Stimulated activated effector memory CD8-positive, alpha-beta T cell treated with anti-CD3 and anti-CD28 coated beads, Interleukin-12 subunit alpha, Interleukin-12 subunit beta, amount 100 ng/mL, for 72 hours (primary cell): ENCODE results near the gene PEX14.
A peak's percentile ranks its signal among the peaks of the same experiment; 100 is the strongest.

ENCODE experiments used
- ATAC-seq: fragments of 150-1000 bp; cut with Tn5 transposase; 2 replicates; pipeline ENCODE4 v1.10.0; 2021
- DNase-seq, 2 donors: peaks; one replicate each; pipeline ENCODE4 v3.0.0; 2021 to 2022; ENCODE audit warnings: low spot score in 2 of 2
- H3K27ac Mint-ChIP-seq: one replicate; pipeline ENCODE4 v1.8.0; 2022; ENCODE audit warnings: mild to moderate bottlenecking, mixed read lengths
- H3K36me3 Mint-ChIP-seq: one replicate; pipeline ENCODE4 v1.8.0; 2022; ENCODE audit warnings: mild to moderate bottlenecking, mixed read lengths
- H3K4me1 Mint-ChIP-seq: one replicate; pipeline ENCODE4 v1.8.0; 2022; ENCODE audit warnings: mixed read lengths
- H3K4me3 Mint-ChIP-seq: one replicate; pipeline ENCODE4 v1.8.0; 2022; ENCODE audit warnings: mild to moderate bottlenecking, mixed read lengths
- H3K9me3 Mint-ChIP-seq: one replicate; pipeline ENCODE4 v1.8.0; 2022; ENCODE audit warnings: mixed read lengths

PEX14 gene

GRCh38 chr1:10644307-10645128 is 169.8 kb downstream of the PEX14 start:
- DNase-seq (no peak), ATAC-seq (peak; percentile 49)
- Mint-ChIP-seq H3K27ac (no peak overlapping the region), H3K4me3 (no peak overlapping the region), H3K9me3 (no peaks in the 10 kb centered on the region), H3K4me1 (no peaks in the 10 kb centered on the region), H3K36me3 (no peaks in the 10 kb centered on the region)

DNA sequence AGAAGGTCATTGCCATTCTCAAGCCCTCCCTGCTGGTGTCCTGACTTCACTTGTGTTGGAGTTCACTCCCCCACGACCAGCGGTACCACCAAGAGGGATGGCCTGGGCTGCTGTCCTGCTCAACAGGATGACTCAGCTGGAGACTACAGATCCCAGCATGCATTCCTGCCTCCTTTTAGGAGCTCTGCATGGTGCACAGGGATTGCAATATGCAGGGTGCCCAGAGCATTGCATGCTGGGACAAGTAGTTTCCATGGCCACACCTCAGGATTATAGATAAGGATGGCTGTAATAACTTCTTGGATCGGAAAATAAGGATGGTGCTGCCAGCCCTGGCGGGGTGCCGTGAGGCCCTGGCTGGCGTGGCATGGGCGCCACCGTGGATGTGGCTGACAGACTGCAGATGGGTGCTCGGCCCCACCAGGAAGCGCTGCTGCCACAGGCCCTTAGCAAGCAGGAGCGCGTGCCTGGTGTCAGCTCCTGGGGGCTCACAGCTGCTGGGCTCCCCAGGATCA is 171.7 kb downstream of the PEX14 start:
- DNase-seq (no peak), ATAC-seq (no peak)
- Mint-ChIP-seq H3K36me3 (no peaks in the 10 kb centered on the region), H3K4me3 (no peak overlapping the region), H3K9me3 (no peaks in the 10 kb centered on the region), H3K4me1 (no peaks in the 10 kb centered on the region), H3K27ac (no peak overlapping the region)

- no peaks in the 10 kb centered on the region for H3K9me3 Mint-ChIP-seq
- DNase-seq (no peak), ATAC-seq (no peak)
- H3K4me3 Mint-ChIP-seq: no peak overlapping the region
- H3K36me3 Mint-ChIP-seq: no peaks in the 10 kb centered on the region
- no peaks in the 10 kb centered on the region for H3K4me1 Mint-ChIP-seq
- no peak overlapping the region for H3K27ac Mint-ChIP-seq
Measured at GRCh38 chr1:10647414-10648170, 172.8 kb downstream of the PEX14 start.

DNA sequence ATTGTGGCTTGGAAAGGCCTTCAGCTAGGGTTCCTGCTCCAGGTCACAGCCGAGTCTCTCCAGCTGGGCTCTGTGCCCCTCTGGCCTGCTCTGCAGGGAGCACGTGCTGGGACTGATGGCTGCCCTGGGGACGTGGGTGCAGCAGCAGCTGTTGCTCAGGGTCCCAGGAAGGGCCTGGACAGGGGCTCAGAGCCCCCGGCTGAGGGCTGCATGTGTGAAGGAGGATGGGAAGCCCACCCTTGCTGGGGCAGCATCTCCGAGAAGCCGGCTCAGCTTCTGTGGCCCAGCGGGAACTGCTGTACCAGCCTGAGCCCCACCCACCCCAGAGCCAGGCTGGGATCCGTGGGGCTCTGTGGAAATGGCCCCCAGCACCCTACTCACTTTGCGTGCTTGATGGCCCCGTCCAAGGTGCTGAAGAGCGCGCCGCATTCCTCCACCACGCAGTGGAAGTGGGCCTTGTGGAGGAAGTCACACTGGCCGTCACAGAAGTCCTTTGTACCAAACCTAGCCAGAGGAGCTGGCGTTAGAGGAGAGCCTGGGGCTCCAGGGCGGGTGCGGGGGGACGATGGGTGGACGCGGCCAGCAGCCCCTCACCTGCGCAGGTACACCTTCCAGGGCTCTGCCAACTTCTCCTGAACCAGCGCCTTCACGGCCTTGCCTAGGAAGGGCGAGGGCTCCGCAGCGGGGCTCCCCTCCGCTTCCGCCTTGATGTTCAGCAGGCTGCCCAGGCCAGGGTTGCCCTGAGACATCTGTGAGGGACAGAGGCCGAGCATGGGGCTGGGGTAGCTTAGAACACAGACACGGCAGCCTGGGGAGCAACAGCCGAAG is 174.2 kb downstream of the PEX14 start:
- no peak for DNase-seq
- no peaks in the 10 kb centered on the region for H3K4me1 Mint-ChIP-seq
- no peak for ATAC-seq

GRCh38 chr1:10649517-10650201 is 174.9 kb downstream of the PEX14 start:
- no peaks in the 10 kb centered on the region for H3K4me1 Mint-ChIP-seq
- no peak overlapping the region for H3K4me3 Mint-ChIP-seq
- H3K27ac Mint-ChIP-seq: no peak overlapping the region
- H3K36me3 Mint-ChIP-seq: peaks cover 7% of the 10 kb centered on the region
- DNase-seq (no peak), ATAC-seq (no peak)
- no peaks in the 10 kb centered on the region for H3K9me3 Mint-ChIP-seq

More for the DNA sequence above, 174.2 kb downstream of the PEX14 start:
- Mint-ChIP-seq H3K36me3 (peaks cover 7% of the 10 kb centered on the region), H3K4me3 (no peak overlapping the region), H3K27ac (no peak overlapping the region), H3K9me3 (no peaks in the 10 kb centered on the region)

DNA sequence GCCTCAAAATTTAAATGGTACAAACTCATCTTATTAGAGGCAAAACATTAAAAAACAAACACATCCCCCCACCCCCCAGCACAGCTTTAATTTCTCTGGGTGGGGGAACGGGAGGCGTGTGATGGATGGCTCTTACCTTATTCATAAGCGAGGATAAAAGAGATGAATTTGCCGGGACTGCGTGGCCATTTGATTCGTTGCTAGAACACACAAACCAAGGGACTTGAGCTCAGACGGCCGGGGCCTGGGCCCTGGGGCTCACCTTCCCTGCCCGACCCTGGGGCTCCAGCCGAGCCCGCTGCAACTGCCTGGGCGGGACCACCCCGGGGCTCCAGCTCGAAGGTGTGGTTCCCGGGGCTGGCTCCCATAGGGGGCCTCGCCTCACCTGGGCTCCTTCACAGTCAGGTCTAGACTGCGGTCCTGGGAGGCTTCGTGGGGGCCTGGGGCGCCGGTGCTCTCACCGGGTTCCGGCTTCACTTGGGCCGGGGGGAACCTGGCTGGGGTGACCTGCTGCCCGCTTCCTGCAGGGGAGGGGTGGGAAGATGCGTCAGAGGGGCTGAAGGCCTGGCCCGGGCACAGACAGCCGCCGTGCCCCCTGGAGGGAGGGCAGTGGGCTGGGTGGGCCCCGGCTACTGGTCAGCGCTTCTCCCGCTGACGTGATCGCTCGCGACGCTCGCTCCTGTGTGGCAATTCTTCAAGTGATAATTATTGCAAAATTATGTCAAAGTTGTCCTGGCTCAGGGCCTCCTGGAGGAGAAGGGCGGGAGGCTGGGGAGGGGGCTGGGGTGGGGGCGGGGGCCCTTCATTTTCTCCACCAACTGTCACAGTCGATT is 176.0 kb downstream of the PEX14 start:
- H3K27ac Mint-ChIP-seq: no peak overlapping the region
- H3K9me3 Mint-ChIP-seq: no peaks in the 10 kb centered on the region
- peaks cover 7% of the 10 kb centered on the region for H3K36me3 Mint-ChIP-seq
- no peak overlapping the region for H3K4me3 Mint-ChIP-seq
- no peaks in the 10 kb centered on the region for H3K4me1 Mint-ChIP-seq
- no peak for ATAC-seq
- no peak for DNase-seq

- ATAC-seq (no peak), DNase-seq (no peak)
- no peak overlapping the region for H3K4me3 Mint-ChIP-seq
- no peaks in the 10 kb centered on the region for H3K4me1 Mint-ChIP-seq
- H3K9me3 Mint-ChIP-seq: no peaks in the 10 kb centered on the region
- peaks cover 7% of the 10 kb centered on the region for H3K36me3 Mint-ChIP-seq
- H3K27ac Mint-ChIP-seq: no peak overlapping the region
Measured at GRCh38 chr1:10651389-10651766, 176.6 kb downstream of the PEX14 start.

DNA sequence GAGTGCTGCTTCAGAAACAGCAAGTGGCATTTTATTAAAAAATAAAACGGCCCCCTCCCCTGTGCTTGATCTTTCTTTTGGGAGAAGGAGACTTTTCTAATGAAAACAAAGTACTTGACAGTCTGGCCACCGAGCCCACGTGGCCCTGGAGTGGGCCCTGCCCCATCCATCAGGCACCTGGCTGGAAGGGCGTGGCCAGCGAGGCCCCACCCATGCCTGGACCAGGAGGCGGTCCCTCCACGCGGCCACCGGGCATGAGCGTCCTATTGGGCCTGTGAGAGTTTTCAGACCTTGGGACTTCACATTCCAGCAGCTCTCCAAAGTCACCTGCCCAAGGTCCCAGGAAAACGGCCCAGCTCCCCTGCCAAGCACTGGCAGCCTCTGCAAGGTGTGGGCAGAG is 177.0 kb downstream of the PEX14 start:
- Mint-ChIP-seq H3K4me3 (no peak overlapping the region), H3K27ac (no peak overlapping the region), H3K4me1 (no peaks in the 10 kb centered on the region), H3K36me3 (peaks cover 7% of the 10 kb centered on the region), H3K9me3 (no peaks in the 10 kb centered on the region)
- DNase-seq (no peak), ATAC-seq (no peak)

- peaks cover 7% of the 10 kb centered on the region for H3K36me3 Mint-ChIP-seq
- H3K4me3 Mint-ChIP-seq: no peak overlapping the region
- no peaks in the 10 kb centered on the region for H3K4me1 Mint-ChIP-seq
- ATAC-seq (no peak), DNase-seq (no peak)
- no peak overlapping the region for H3K27ac Mint-ChIP-seq
- H3K9me3 Mint-ChIP-seq: no peaks in the 10 kb centered on the region
Measured at GRCh38 chr1:10652626-10653025, 177.9 kb downstream of the PEX14 start.

- ATAC-seq (no peak), DNase-seq (no peak)
- no peak overlapping the region for H3K27ac Mint-ChIP-seq
- peaks cover 7% of the 10 kb centered on the region for H3K36me3 Mint-ChIP-seq
- no peaks in the 10 kb centered on the region for H3K4me1 Mint-ChIP-seq
- no peak overlapping the region for H3K4me3 Mint-ChIP-seq
- no peaks in the 10 kb centered on the region for H3K9me3 Mint-ChIP-seq
Measured at GRCh38 chr1:10653370-10654125, 178.8 kb downstream of the PEX14 start.

DNA sequence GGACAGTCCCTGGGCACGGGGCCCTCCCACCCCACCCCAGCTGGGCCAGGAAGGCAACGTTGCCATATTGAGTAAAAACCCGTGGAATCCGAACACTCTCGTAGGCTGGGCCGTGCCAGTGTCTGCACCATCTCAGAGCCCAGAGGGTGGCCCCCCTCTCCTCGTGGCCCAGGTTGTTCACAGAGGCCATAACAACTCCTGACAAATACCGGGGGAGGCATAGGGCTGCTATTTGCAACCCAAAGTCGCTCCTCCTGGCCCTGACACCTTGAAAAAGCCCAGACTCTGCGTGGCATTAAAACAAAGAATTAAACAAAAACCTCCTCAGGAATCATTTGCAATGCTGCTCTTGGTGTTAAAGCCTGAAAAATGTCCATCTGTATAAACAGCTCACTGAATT is 180.3 kb downstream of the PEX14 start:
- H3K27ac Mint-ChIP-seq: no peak overlapping the region

GRCh38 chr1:10656431-10656830 is 181.7 kb downstream of the PEX14 start:
- H3K4me1 Mint-ChIP-seq: no peaks in the 10 kb centered on the region
- H3K36me3 Mint-ChIP-seq: peaks cover 15% of the 10 kb centered on the region
- H3K27ac Mint-ChIP-seq: peak overlapping the region; percentile 71
- DNase-seq (no peak), ATAC-seq (no peak)
- no peak overlapping the region for H3K4me3 Mint-ChIP-seq
- H3K9me3 Mint-ChIP-seq: no peaks in the 10 kb centered on the region

More for the DNA sequence above, 180.3 kb downstream of the PEX14 start:
- DNase-seq (no peak), ATAC-seq (no peak)
- H3K4me1 Mint-ChIP-seq: no peaks in the 10 kb centered on the region
- H3K36me3 Mint-ChIP-seq: peaks cover 15% of the 10 kb centered on the region
- H3K4me3 Mint-ChIP-seq: no peak overlapping the region
- H3K9me3 Mint-ChIP-seq: no peaks in the 10 kb centered on the region

DNA sequence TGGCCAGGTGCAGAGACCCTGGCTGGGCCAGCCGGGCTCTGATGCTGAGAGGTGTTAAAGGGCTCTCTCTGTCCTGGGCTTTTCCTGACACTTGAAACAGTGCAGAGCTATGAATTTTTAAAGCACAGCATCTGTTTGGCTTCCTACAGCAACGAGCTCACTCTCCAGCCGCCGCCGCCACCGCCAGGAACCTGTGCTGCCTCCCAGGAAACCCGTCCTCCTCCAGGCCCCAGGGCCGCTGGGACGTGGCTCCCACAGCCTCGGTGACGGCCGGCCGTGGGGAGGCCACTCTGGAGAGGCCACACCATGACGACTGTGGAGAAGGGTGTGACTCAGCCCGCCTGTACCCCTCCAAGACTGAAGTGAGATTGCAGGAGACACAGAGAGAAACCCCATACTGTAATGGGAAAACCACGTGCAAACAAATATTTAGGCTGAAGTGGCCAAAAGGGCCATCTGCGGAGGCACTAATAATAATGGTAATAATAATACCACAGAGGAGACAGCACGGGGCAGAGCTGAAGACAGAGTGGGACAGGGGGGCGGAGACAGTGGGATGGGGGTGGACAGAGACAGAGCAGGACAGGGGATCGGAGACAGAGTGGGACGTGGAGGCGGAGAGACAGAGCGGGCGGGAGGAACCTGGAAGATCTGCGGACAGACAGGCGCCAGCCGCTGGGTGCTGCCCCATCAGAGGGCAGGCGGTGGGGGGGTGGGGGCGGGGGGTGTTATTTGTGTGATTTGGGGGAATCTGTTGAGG is 182.5 kb downstream of the PEX14 start:
- DNase-seq (no peak), ATAC-seq (no peak)
- H3K27ac Mint-ChIP-seq: no peak overlapping the region
- H3K4me3 Mint-ChIP-seq: no peak overlapping the region
- H3K4me1 Mint-ChIP-seq: no peaks in the 10 kb centered on the region
- H3K9me3 Mint-ChIP-seq: no peaks in the 10 kb centered on the region
- peaks cover 15% of the 10 kb centered on the region for H3K36me3 Mint-ChIP-seq
